ENCODE data around the gene UNC93A. TPM values are rescaled to one million over a fixed set of nuclear protein-coding genes. Genes with fewer than 3 reads are reported as not detected.

The UNC93A gene
- total and polyA plus RNA-seq, 2 donors (not counting 3 experiments of a cell fraction or from before 2014, with no cell fraction given): not detected

GRCh38 chr6:167294241-167294640 is 3.1 kb downstream of the UNC93A start:
- FAIRE-seq (no peak), DNase-seq (ENCODE audit: low read depth, low spot score) (no peak)
- dilution Hi-C loops (cut with MboI; ENCODE audit: extremely low pct_ligation_motif_present, low sequenced_read_pairs) (no loop called here), intact Hi-C loops (cut with micrococcal nuclease) (no loop called here)
- no peaks in the 10 kb centered on the region for H3K79me2 ChIP-seq (ENCODE audit: control insufficient read depth, insufficient read depth, low read length)
- H3K27me3 ChIP-seq (ENCODE audit: control insufficient read depth in 2 of 2, insufficient read depth in 2 of 2, low read length in 2 of 2): no peaks in the 10 kb centered on the region
- ChIA-PET CTCF (interaction anchor here (2.7 kb wide), 1 partner anchor 57 kb away, joined by 12 read pairs; no protein-coding TSS in a partner anchor), POLR2A (no interaction called here)
- no peaks in the 10 kb centered on the region for H4K20me1 ChIP-seq (replicated peaks; ENCODE audit: control insufficient read depth, extremely low read depth, insufficient read depth, low read length)
- H3K9ac ChIP-seq (replicated peaks; ENCODE audit: extremely low read depth, insufficient read depth, low read length): no peak overlapping the region
- no peak overlapping the region for H3K27ac ChIP-seq (ENCODE audit: insufficient read depth, low read depth, low read length)
- no peak for TF ChIP-seq CTCF (IDR thresholded peaks at IDR 0.05; ENCODE audit: extremely low read depth in 1 of 2, insufficient read depth in 1 of 2, low read depth in 1 of 2, low read length in 2 of 2)
- no peak for TF ChIP-seq EZH2 (IDR thresholded peaks at IDR 0.05; ENCODE audit: borderline replicate concordance, low read depth, low read length, severe bottlenecking)
- no peak for TF ChIP-seq GATA2 (IDR thresholded peaks at IDR 0.05; ENCODE audit: insufficient read depth, insufficient read length, low read depth, low read length)
- no peak for TF ChIP-seq MAX (IDR thresholded peaks at IDR 0.05; ENCODE audit: insufficient read depth, insufficient read length)
- no peak for TF ChIP-seq JUN (IDR thresholded peaks at IDR 0.05; ENCODE audit: borderline replicate concordance, insufficient read depth, insufficient read length, low read depth)
- TF ChIP-seq MYC (IDR thresholded peaks at IDR 0.05; ENCODE audit: low read depth, low read length): no peak
- no peak for TF ChIP-seq FOS (IDR thresholded peaks at IDR 0.05; ENCODE audit: borderline replicate concordance, insufficient read depth, low read length)
- H3K4me3 ChIP-seq (replicated peaks in 1 of 3; ENCODE audit: insufficient read depth in 1 of 3, low read depth in 1 of 3, low read length in 3 of 3): no peak overlapping the region
- no peaks in the 10 kb centered on the region for H3K9me3 ChIP-seq (replicated peaks; ENCODE audit: control insufficient read depth, insufficient read depth, low read length)
- no peaks in the 10 kb centered on the region for H3K4me1 ChIP-seq (ENCODE audit: control insufficient read depth, extremely low read depth, insufficient read depth, low read length)
- no peak overlapping the region for H3K4me2 ChIP-seq (ENCODE audit: insufficient read depth, low read length)
- H2AFZ ChIP-seq (ENCODE audit: low read depth, low read length): no peak overlapping the region
- no TSS peak for BruUV-seq (replicated peaks)
- no peaks in the 10 kb centered on the region for H3K36me3 ChIP-seq (ENCODE audit: control insufficient read depth in 2 of 2, extremely low read depth in 1 of 2, insufficient read depth in 2 of 2, low read length in 2 of 2)
- H3K9me1 ChIP-seq (replicated peaks; ENCODE audit: control insufficient read depth, extremely low read depth, insufficient read depth, low read length): no peaks in the 10 kb centered on the region
